Effector CD4-positive, alpha-beta T cell (primary cell): Measurements from ENCODE around the gene BIRC7. TPM values are rescaled to one million over a fixed set of nuclear protein-coding genes. Genes with fewer than 3 reads are reported as not detected.

ENCODE experiments used
- DNase-seq: peaks from one replicate; pipeline ENCODE4 v3.0.0-alpha.2; 2020
- total RNA-seq: gene quantifications from one replicate; lab custom pipeline; 2026; lab: John Stamatoyannopoulos, UW

Gene BIRC7
- not detected for total RNA-seq

GRCh38 chr20:63235399-63235983 is at the start of gene BIRC7:
BIRC7 (plus strand) TSS chr20:63235905; CDS start chr20:63236097, 192 bp downstream.
- no peak for DNase-seq

GRCh38 chr20:63186084-63186483 is 49.6 kb upstream of the BIRC7 start:
- no peak for DNase-seq

GRCh38 chr20:63186528-63187316 is 49.0 kb upstream of the BIRC7 start:
- DNase-seq, result no peak

- no peak for DNase-seq
These were observed 48.2 kb upstream of the BIRC7 start for GRCh38 chr20:63187338-63188158.

- DNase-seq, result no peak
These were observed 47.6 kb upstream of the BIRC7 start for GRCh38 chr20:63188159-63188442.

GRCh38 chr20:63188641-63189321 is 46.9 kb upstream of the BIRC7 start:
- DNase-seq, result no peak

- DNase-seq, result no peak
These were observed 46.4 kb upstream of the BIRC7 start for GRCh38 chr20:63189322-63189642.

- DNase-seq, result no peak
These were observed 45.7 kb upstream of the BIRC7 start for GRCh38 chr20:63189846-63190559.

GRCh38 chr20:63190828-63191227 is 44.9 kb upstream of the BIRC7 start:
- no peak for DNase-seq

- DNase-seq, result no peak
These were observed 44.3 kb upstream of the BIRC7 start for GRCh38 chr20:63191400-63191799.

- no peak for DNase-seq
These were observed 43.0 kb upstream of the BIRC7 start for GRCh38 chr20:63192721-63193120.

GRCh38 chr20:63194007-63194796 is 41.5 kb upstream of the BIRC7 start:
- DNase-seq, result no peak

- DNase-seq, result no peak
These were observed 40.9 kb upstream of the BIRC7 start for GRCh38 chr20:63194797-63195173.

GRCh38 chr20:63196768-63197470 is 38.8 kb upstream of the BIRC7 start:
- DNase-seq, result no peak

- DNase-seq, result no peak
These were observed 37.1 kb upstream of the BIRC7 start for GRCh38 chr20:63198606-63199005.

GRCh38 chr20:63202021-63202420 is 33.7 kb upstream of the BIRC7 start:
- no peak for DNase-seq

- DNase-seq, result no peak
These were observed 32.7 kb upstream of the BIRC7 start for GRCh38 chr20:63202811-63203526.

- no peak for DNase-seq
These were observed 31.3 kb upstream of the BIRC7 start for GRCh38 chr20:63204362-63204761.

- DNase-seq, result no peak
These were observed 29.8 kb upstream of the BIRC7 start for GRCh38 chr20:63205896-63206295.

- no peak for DNase-seq
These were observed 28.8 kb upstream of the BIRC7 start for GRCh38 chr20:63206878-63207277.
